GM12878 (cell line): Measurements from ENCODE around the gene SLC19A1.

Source experiments
- CTCF ChIP-seq, 3 experiments: IDR thresholded peaks in 2 of 3; conservative IDR thresholded peaks in 1 of 3; 2 replicates each; pipeline ENCODE4 v1.5.1; 2011; ENCODE audit warnings: low read depth in 3 of 3, low read length in 3 of 3, mild to moderate bottlenecking in 3 of 3, control low read depth in 2 of 3, moderate library complexity in 2 of 3, inconsistent platforms in 1 of 3, mixed read lengths in 1 of 3; ENCODE audit not compliant: control insufficient read depth in 2 of 3, insufficient read depth in 1 of 3; ENCODE audit errors: extremely low read depth in 1 of 3
- FOXK2 ChIP-seq: fragments of 450-650 bp; IDR thresholded peaks from 2 replicates; pipeline ENCODE4 v1.6.1; 2017; ENCODE audit warnings: mild to moderate bottlenecking, moderate library complexity
- IKZF1 ChIP-seq: fragments of 450-650 bp; conservative IDR thresholded peaks from 2 replicates; pipeline ENCODE4 v1.6.1; 2017; ENCODE audit warnings: antibody characterized with exemption, mild to moderate bottlenecking
- KAT2A ChIP-seq: conservative IDR thresholded peaks from 2 replicates; pipeline ENCODE4 v1.6.1; 2011; ENCODE audit warnings: low read depth, low read length; ENCODE audit not compliant: control insufficient read depth
- NFIC ChIP-seq: IDR thresholded peaks from 2 replicates; pipeline ENCODE4 v1.6.1; 2012; ENCODE audit warnings: low read depth, mild to moderate bottlenecking, inconsistent platforms, low read length, moderate library complexity
- POLR2AphosphoS5 ChIP-seq: IDR thresholded peaks from 2 replicates; pipeline ENCODE4 v1.6.1; 2011; ENCODE audit warnings: mild to moderate bottlenecking, low read length, inconsistent platforms
- RCOR1 ChIP-seq: conservative IDR thresholded peaks from 2 replicates; pipeline ENCODE4 v1.6.1; 2012; ENCODE audit warnings: low read depth, low read length, improper control_type of control experiment
- ZBTB33 ChIP-seq: fragments of 450-650 bp; IDR thresholded peaks from 2 replicates; pipeline ENCODE4 v1.6.1; 2017; ENCODE audit warnings: mild to moderate bottlenecking
- TF ChIP-seq, protein P1 (sequence below): IDR thresholded peaks from 2 replicates; pipeline ENCODE4 v1.6.1; 2011; ENCODE audit warnings: low read depth, low read length, improper control_type of control experiment, borderline replicate concordance
- TF ChIP-seq, protein P2 (sequence below): fragments of 450-650 bp; IDR thresholded peaks from 2 replicates; pipeline ENCODE4 v1.6.1; 2017; ENCODE audit warnings: antibody characterized with exemption, mild to moderate bottlenecking, moderate library complexity

- TF ChIP-seq RCOR1 (no peak), POLR2AphosphoS5 (no peak), IKZF1 (no peak), KAT2A (no peak), CTCF (IDR thresholded peaks at IDR 0.05 in 2 of 3, conservative IDR thresholded peaks at IDR 0.05 in 1 of 3; ENCODE audit: control insufficient read depth in 2 of 3, extremely low read depth in 1 of 3, insufficient read depth in 1 of 3, low read depth in 3 of 3, low read length in 3 of 3) (no peak), NFIC (no peak), FOXK2 (no peak), ZBTB33 (no peak)
- TF ChIP-seq, protein P1, sequence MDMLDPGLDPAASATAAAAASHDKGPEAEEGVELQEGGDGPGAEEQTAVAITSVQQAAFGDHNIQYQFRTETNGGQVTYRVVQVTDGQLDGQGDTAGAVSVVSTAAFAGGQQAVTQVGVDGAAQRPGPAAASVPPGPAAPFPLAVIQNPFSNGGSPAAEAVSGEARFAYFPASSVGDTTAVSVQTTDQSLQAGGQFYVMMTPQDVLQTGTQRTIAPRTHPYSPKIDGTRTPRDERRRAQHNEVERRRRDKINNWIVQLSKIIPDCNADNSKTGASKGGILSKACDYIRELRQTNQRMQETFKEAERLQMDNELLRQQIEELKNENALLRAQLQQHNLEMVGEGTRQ: no peak
- TF ChIP-seq, protein P2, sequence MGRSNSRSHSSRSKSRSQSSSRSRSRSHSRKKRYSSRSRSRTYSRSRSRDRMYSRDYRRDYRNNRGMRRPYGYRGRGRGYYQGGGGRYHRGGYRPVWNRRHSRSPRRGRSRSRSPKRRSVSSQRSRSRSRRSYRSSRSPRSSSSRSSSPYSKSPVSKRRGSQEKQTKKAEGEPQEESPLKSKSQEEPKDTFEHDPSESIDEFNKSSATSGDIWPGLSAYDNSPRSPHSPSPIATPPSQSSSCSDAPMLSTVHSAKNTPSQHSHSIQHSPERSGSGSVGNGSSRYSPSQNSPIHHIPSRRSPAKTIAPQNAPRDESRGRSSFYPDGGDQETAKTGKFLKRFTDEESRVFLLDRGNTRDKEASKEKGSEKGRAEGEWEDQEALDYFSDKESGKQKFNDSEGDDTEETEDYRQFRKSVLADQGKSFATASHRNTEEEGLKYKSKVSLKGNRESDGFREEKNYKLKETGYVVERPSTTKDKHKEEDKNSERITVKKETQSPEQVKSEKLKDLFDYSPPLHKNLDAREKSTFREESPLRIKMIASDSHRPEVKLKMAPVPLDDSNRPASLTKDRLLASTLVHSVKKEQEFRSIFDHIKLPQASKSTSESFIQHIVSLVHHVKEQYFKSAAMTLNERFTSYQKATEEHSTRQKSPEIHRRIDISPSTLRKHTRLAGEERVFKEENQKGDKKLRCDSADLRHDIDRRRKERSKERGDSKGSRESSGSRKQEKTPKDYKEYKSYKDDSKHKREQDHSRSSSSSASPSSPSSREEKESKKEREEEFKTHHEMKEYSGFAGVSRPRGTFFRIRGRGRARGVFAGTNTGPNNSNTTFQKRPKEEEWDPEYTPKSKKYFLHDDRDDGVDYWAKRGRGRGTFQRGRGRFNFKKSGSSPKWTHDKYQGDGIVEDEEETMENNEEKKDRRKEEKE: no peak
These were observed 35.9 kb downstream of the SLC19A1 start for GRCh38 chr21:45506241-45506817.
